NCI-H2227 (cell line): ENCODE data around the gene CCDC102A.
"Not testable (repeated sequence)": the region's sequence is repeated elsewhere in the genome, so short reads cannot be mapped to it uniquely, and the experiment has no call there.

ENCODE experiments used
- DNase-seq: peaks from one replicate; lab custom pipeline; 2025; ENCODE audit not compliant: unreplicated experiment; lab: John Stamatoyannopoulos, UW

The CCDC102A gene

DNA sequence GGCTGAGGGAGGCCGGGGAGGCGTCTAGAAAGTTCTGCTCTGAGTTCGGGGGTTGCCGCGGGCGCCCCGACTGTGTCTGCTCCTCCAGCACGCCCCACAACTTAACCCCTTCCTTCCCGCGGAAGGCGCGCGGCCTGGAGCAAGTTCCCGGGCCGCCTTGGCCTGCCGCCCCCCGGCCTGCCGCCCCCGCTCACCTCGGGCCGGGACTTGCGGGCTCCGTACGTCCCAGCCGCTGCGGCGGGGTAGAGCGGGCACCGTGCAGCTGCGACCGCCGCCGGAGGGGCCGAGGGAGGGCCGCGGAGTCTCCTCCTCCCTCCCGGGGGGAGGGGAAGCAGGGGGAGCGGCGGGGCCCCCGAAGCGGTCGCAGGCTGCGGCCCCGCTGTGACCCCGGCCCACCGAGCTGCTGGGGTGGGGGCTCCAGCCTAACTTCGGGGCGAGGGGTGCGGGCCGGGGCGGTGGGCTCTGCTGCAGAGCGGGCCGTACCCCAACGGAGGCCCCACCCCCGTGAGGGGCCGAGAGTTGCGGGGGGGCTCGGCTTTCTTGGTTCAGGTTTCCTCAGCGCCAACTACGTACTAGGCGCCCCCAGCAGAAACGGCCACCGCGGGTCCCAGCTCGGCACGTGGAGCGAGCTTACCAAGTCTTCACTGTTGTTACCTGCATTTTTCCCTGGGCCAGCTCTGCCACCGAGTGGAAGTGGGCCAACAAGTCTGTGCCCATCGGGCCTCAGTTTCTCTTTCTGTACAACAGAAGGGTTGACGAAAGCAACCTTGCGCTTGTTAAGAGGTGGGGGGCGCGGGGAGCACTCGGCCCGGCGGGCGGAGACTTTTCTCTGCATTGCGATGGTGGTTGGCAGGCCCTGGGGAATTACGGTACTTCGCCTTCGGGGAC is at the start of gene CCDC102A:
Gene CCDC102A, minus strand, starts transcription at position 266 of the 888 bp plus-strand sequence. CDS start 7,394 bp downstream, outside the sequence.
- DNase-seq = peak; percentile 64

DNA sequence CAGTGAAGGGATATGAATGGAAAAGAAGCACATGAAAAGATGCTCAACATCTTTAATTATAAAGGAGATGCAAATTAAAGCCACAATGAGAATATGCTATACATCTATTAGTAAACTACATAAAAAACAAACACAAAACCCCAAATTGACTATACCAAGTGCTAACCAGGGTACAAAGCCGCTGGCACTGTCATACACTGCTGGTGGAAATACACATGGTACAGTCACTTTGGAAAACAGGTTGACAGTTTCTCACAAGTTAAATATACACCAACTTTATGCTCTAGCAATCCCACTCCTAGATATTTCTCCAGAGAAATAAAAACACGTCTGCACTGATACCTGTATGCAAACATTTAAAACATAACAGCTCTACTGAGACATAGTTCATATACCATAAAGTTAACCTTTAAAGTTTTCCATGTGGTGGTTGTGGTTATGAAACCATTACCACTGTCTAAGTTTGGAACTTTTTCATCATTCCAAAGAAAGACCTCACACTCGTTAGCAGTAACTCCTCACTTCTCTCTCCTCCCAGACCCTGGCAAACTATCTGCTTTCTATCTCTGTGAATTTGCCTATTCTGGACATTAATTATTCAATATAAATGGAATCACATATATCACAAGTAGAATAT is 48.8 kb upstream of the CCDC102A start:
- no peak for DNase-seq

DNA sequence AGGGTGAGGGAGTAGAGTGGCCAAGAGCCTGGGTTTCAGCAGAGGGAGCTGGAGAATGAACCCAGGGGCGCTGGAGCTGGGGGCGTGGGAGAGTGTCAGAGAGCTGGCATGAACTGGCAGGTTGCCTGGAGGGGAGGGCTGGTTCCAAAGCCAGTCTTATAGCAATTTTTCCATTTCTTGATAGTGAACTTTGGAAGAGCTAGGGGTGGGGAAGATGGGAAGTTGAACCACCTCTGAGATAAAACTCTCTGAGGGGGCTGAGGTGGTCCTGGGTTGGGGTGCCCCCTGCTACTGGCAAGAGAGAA is 42.9 kb upstream of the CCDC102A start:
- no peak for DNase-seq

DNA sequence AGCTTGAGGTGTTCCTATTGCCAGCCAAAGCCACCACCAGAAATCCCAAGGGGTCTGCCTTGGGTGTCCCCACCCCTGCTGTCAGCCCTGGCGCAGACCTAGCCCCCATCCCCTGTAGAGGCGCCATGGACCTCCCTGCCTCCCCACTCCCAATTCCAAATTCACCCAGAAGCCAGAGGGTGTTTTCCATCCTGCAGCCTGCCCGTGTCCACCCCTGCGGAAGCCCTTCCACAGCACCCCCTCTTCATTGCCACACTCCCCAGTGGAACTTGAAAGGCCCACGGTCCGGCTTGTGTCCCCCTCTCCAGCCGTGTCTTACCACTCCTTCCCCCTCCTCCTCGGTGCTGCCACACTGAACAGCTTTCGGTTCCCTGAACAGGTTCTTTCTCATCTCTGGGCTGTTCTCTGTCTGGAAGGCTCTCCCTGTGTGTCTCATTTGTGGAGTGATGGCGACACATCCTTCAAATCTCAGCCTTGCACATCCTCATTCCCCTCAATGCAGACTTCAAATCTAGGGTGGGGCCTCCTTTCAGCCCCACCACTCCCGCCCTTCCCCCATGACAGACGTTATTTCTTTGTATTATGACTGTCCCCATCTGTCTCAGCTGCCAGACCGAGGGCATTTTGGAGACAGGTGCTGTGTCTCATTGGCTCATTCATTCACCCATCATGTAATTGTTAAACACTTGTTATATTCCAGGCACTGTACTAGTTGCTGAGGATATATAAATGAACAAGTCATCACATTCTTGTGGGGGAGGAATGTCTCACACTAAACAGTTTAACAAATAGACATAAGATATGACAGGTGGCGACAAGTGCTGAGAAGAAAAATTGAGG is 42.4 kb upstream of the CCDC102A start:
- no peak for DNase-seq

DNA sequence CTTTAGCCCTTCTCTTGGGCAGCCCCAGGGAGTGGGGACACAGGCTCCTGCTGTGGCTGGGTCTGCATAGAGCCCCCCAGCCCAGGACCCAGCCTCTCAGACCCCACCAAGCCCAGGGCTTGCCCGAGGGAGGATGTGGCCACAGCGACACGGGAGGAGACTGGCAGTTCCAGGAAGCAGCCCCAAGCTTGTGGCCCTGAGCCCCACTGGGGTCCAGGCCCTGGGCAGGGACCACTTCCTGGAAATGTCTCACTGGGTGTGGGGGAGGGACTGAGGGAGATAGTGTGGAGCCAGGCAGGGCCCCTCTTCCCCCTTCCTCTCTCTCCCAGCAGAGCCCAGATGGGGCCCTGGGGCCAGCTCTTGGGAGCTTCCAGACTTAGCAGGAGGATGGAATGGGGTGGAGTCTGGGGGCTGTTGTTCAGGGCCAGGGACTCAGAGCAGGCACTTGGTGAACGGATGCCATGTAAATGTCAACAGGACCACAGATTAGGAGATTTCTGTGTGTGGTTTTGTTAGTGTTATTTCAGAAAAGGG is 41.4 kb upstream of the CCDC102A start:
- DNase-seq = no peak

DNA sequence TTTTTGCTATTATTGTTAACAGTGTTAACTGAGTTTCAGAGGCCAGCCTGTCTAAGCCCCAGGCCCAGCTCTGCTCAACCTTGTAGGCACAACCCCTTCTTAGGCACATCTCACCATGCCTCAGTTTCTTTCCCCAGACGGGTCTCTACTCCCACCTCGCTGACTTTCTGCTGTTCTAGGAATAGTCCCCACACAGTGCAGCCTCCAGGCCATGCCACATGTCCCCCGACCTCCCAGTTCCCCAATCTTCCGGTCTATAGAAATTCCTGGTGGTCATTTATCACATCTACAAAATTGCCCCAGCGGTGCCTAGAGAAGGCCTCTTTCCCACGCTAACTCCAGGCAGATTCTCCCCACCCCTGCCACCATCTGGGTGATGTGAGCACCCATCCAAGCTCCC is 40.8 kb upstream of the CCDC102A start:
- DNase-seq = no peak

DNA sequence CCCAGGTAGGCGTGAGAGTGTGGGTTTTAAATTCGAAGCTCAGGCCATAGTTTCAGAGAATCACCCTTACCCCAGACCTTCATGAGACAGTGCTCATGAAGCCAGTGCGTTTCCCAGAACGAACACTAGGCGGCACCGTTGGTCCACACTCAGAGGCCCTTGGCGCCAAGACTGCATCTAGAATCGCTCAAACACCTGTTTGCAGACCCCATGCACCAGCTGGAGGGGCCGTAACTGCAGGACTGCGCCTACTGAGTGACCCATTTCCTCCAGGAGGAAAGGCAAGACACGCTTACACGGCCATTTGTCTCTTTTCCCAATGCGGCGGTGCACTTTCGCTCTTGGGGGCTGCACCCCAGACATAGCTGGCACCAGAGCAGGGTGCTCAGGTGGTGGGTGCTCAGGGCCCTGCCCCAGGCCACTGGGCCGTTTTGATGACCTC is 40.1 kb upstream of the CCDC102A start:
- DNase-seq = peak; percentile 75

DNA sequence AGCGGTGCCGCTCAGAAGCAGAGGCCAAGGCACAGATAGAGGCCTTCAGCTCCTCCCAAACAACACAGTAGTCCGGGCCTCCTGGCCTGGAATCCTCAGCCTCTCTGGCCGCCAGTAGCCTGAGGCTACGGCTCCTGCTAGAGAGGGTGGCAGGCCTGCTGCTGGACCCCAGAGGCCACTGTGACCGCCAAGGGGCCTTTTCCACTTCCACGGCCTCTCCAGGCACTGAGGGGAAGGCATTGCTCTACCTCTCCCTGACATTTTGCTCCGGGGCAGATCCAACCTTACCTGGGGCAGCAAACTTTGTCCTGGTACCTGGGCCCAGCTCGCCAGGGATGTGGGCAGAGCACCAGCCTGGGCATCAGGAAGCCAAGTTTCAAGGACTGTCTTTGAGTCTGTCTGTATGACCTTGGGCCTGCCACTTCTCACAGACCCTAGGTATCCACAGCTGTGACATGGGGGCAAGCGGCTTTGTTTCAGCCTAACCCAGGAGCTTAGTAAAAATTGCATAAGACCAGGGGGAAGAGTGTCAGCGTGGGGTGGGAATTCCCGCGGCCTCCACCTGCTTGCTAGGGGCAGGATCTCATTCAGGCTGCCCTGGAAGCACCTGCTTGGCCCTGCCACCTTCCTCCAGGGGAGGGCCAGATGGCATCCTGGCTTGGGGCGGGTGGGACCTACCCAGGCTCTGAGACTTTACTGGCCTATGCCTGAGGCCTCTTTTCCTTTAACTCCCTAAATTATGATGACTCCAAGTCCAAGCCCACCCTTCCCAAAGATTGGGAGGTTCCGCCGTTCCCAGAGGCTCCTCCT is 39.3 kb upstream of the CCDC102A start:
- DNase-seq = no peak

DNA sequence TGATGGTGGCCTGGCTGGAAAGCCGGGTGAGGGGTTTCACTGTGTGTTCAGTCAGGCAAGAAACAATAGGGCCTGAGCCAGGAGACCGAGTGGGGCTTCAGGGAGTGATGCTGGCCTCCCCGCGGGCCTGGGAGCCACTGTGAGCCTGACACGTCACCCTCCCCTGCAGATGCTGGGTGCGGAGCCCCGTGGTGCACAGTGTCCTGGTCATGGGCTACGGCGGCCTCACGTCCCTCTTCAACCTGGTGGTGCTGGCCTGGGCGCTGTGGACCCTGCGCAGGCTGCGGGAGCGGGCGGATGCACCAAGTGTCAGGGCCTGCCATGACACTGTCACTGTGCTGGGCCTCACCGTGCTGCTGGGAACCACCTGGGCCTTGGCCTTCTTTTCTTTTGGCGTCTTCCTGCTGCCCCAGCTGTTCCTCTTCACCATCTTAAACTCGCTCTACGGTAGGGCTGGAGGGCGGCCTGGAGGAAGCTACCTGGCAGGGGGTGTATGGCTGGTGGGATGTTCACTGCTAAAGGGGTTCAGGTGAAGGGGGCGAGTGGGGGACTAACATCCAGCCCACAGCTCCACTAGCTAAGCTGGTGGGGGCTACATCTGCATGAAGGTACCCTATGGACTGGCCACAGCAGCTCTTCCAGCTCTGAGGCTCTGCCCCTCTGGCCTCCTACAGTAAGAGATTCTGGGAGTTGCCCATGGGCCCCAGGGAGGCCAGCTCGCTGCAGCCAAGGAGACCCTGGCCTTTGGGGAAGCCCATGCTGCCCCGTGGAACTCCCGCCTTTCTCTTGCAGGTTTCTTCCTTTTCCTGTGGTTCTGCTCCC is 38.5 kb upstream of the CCDC102A start:
- no peak for DNase-seq

DNA sequence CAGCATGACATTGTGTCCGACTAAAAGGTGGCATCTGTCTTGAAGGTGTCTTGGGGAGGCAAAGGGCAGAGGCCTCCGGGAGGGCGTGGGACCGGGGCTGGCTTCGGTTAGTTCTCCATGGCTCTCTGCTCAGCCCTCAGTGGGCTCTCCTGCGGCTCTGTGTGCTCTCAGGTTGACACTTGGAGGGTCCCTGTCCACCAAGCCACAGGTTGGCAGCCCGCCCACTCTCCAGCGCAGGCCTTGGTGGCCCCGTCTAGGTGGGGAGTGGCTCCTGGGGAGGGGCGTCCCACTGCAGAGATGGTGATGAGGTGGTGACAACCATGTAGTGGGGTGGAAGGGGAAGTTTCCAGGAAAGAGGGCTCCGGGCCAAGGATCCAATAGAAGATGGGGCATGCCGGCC is 37.7 kb upstream of the CCDC102A start:
- no peak for DNase-seq

DNA sequence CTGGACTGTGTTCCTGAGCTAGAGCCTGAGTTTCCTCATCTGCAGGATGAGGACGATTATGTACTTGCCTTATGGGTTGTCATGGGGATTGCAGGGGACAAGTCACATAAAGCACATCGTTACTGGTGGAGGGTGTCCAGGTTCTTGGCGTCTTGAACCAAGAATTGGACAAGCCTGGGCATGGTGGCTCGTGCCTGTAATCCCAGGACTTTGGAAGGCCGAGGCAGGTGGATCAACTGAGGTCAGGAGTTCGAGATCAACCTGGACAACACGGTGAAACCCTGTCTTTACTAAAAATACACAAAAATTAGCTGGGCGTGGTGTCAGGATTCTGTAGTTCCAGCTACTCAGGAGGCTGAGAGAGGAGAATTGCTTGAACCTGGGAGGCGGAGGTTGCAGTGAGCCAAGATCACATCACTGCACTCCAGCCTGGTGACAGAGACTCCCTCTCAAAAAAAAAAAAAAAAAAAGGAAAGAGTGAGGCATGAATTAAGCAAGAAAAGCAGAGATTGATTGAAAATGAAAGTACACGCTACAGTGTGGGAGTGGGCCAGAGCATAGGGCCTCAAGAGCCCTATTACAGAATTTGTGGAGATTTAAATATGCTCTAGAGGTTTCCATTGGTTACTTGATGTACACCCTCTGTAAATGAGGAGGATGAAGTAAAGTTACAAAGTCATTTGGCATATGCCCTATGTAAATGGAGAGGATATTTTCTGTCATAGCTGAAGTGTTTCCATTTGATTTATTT is 36.8 kb upstream of the CCDC102A start:
- DNase-seq = no peak

DNA sequence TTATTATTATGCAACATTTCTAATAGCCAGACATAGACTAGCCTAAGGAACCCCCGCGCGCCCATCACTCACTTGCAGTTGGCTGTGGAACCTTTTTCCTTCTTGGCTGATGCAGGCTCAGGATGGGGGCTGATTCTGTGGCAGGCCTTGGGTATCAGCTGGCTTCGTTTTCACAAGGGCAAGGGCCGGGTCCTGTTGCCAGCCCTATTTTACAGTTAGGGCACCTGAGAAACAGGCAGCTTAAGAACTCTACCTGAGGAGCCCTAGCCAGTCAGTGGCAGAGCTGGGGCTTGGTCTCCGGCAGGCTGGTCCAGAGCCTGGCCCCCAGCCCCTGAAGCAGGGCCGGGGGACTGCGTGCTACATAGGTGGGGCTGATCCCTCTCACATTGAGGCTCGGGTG is 34.7 kb upstream of the CCDC102A start:
- no peak for DNase-seq

DNA sequence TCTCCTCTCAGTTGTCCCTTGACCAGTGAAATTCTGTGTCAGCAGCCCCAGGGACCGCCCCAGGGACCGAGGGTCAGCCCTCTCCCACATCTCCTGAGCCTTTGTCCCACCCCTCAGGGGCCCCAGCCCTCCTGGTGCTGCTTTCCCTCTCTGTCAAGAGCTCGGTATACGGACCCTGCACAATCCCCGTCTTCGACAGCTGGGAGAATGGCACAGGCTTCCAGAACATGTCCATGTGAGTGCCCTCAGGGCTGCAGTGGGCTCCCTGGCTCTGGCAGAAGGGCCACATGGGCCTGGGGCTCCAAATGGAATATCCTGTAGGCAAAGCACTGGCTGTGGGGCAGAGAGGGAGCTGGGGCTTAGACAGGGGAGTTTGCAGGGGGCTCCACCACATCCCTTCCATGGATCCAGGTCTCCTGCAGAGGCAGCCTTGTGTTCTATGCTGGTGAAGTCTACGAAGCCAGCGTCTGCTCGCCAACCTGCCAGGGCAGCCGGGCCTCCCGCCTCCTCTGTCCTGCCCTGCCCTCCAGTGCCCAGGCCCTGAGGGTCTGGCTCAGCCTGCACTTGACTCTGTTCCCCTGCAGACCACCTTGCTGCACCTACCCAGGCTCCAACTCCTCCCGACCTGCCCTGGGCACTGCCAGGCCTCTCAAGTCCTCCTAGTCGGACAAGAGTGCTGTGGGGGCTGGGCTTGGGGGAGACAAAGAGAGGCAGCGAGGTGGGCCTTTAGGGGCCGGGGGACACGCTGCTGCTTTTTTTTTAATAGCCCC is 34.1 kb upstream of the CCDC102A start:
- DNase-seq = no peak

DNA sequence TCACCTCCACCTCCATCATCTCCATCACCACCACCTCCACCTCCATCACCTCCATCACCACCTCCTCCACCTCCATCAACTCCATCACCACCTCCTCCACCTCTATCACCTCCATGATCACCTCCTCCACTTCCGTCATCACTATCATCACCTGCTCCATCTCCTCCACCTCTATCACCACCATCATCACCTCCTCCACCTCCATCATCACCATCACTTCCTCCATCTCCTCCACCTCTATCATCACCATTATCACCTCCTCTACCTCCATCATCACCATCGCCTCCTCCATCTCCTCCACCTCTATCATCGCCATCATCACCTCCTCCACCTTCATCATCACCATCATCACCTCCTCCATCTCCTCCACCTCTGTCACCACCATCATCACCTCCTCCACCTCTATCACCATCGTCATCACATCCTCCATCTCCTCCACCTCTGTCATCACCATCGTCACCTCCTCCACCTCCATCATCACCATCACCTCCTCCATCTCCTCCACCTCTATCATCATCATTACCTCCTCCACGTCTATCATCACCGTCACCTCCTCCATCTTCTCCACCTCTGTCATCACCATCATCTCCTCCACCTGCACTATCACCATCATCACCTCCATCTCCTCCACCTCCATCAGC is 33.1 kb upstream of the CCDC102A start:
- DNase-seq = no peak

DNA sequence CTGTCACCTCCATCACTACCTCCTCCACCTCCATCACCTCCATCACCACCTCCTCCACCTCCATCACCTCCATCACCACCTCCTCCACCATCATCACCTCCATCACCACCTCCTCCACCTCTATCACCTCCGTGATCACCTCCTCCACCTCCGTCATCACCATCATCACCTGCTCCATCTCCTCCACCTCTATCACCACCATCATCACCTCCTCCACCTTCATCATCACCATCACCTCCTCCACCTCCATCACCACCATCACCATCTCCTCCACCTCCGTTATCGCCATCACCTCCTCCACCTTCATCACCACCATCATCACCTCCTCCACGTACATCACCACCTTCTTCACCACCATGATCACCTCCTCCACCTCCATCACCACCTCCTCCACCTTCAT is 32.4 kb upstream of the CCDC102A start:
- not testable (repeated sequence) for DNase-seq

DNA sequence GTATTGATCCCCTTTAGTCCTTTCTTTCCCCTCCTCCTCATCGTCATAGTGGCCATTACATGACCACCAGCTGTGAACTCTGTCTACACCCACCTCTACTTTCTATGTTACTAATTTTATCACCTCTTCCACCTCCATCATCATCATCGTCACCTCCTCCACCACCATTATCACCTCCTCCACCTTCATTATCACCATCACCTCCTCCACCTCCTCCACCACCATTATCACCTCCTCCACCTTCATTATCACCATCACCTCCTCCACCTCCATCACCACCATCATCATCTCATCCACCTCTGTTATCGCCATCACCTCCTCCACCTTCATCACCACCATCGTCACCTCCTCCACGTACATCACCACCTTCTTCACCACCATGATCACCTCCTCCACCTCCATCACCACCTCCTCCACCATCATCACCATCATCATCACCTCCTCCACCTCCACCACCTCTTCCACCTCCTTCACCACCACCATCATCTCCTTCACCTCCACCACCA is 31.9 kb upstream of the CCDC102A start:
- no peak for DNase-seq

DNA sequence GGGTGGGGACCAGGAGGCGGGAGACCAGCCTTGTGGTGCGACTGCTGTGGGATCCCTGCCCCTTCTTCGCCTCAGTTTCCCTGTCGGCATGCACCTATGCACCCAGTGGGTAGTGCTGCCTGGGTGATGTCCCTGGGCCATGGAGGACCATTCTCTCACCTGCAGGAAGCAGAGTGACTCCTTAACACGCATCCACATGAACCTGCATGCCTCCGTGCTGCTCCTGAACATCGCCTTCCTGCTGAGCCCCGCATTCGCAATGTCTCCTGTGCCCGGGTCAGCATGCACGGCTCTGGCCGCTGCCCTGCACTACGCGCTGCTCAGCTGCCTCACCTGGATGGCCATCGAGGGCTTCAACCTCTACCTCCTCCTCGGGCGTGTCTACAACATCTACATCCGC is 31.3 kb upstream of the CCDC102A start:
- no peak for DNase-seq

DNA sequence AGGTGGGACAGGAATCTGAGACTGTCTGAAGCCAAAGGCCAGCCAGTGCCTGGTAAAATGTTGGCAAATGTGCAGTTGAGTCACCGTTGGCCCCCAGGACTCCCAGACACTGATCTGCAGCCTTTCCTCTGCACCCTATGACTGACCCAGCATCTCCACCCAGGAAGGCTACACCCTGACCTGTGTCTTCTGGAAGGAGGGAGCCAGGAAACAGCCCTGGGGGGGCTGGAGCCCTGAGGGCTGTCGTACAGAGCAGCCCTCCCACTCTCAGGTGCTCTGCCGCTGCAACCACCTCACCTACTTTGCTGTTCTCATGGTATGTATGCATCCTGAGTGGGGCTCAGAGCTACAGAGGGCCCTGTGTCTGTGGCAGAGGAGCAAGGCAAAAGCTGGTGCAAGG is 30.1 kb upstream of the CCDC102A start:
- DNase-seq = no peak
